GM19468 (cell line): ENCODE measurements around the gene CIAO2A.
"Not testable (repeated sequence)": the region's sequence is repeated elsewhere in the genome, so short reads cannot be mapped to it uniquely, and the experiment has no call there.

ENCODE experiments used
- ATAC-seq: cut with Tn5 transposase; IDR thresholded peaks from one replicate; pipeline ENCODE4 v1.9.1; 2021; ENCODE audit warnings: mild to moderate bottlenecking, moderate library complexity, moderate number of reproducible peaks; ENCODE audit not compliant: unreplicated experiment; ENCODE audit errors: extremely low read depth

Gene CIAO2A

DNA sequence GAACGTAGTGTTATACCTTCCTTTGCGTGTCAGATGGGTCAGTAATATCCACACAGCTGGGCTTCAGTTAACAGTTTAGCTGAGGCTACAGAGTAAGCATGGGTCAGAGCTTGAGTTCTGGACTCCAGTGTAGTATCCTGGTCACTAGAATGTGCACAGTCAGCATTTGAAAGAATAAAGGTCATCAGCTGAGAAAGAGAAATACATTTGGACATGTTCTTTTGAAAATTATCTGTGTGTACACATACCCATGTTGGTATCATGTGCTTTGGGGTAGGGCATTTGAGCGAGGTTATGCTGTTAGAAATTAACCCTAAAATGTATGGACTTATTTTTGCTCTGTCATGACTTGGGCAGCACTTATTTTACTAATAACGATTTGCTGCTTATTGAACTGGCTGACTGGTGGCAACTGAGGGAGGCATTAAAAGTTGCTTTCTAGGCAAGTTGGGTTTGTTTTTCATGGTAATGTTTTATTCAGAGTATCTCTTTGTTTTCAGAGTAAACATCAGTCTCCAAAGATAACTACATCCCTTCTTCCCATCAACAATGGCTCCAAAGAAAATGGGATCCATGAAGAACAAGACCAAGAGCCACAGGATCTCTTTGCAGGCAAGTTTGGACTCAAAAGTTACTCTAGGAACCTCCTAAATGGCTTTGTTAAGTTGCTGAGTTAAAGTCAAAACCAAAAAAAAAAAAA lies 18.6 kb upstream of the CIAO2A start:
- ATAC-seq = no peak

DNA sequence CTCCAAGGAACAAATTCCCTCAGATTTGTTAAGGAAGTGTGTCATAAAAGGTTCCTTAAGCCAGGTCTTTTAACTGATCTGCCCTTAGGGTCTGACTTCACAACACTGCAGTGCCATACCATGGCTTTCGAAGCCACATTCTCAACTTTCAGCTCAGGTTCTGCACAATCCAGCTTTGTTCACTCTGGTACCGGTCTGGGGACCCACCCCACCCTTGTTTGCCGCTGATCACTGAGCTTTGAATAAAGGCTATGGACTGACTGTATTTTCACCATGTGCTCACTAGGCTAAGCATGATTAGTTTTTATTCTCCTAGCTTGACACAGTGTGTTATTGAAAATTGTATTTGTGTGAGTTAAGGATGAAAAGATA lies 18.0 kb upstream of the CIAO2A start:
- no peak for ATAC-seq

DNA sequence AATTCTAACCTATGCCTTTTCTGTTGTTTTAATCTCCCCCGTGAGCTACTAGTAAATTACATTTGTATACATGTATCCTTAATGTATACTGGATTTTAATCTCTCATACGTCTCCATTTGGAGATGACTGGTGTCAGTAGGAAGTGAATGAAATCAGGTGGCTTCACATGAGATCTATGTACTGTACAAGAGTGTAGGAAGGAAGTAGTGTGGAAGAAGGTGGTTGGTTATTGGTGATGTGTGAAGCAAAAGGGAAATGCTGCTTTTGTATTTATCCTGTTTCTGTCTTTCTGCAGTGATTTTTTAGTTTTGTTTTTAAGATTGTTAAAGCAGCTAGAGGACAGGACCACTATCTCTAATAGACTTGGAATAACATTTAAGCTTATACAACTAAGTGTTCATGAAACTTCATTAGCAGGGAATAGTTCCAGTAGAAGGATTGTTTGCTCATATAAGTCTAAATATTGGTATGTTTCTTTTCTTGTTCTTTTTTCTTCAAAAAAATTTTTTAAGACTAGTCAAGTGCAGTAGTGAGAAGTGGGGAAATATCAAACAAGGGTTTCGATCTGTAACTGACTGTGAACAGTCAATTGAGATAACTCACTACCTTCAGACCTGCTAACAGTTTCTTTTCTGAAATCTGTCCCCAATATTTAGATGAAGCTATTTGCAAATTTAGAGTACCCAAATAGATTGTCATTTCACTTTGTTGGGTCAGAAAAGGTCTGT lies 17.5 kb upstream of the CIAO2A start:
- ATAC-seq = no peak

DNA sequence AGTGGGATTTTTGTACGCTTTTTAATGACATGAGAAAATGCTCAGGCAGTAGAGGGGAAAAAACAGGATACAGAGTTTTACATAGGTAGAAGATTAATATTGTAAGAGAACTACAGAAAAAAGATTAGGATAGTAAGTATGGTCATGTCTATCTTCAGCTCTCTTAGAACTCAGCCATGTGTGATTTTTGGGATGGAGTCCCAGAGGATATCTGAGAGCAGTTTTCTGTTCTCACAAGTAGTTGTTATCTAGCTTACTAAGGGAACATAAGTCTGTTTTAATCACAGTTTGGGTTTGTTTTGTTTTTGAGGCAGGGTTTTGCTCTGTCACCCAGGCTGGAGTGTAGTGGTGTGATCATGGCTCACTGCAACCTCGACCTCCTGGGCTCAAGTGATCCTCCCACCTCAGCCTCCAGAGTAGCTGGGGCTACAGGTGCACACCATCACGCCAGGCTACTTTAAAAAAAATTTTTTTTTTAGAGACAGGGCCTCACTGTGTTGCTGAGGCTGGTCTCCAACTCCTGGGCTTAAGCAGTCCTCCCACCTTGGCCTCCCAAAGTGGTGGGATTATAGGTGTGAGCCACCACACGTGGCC lies 16.6 kb upstream of the CIAO2A start:
- ATAC-seq = not testable (repeated sequence)

DNA sequence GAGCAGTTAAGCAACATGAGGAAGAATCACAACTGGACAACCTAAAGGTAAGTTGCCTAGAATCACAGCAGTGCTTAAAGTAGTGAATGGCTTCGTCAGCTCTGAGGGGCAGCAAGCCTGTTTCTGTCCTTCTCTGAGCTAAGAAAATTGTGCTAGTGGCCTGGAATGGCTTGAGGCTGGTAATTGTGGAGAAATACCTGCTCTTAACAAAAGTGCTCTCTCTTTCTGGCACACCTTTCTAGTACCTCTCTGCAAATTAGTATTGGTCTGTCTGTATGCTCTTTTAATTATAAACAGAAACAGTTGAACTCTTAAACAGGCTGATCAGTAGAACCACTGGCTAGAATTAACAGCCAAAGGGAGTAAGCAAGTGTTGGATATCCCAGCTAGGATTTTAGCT lies 13.7 kb upstream of the CIAO2A start:
- no peak for ATAC-seq

DNA sequence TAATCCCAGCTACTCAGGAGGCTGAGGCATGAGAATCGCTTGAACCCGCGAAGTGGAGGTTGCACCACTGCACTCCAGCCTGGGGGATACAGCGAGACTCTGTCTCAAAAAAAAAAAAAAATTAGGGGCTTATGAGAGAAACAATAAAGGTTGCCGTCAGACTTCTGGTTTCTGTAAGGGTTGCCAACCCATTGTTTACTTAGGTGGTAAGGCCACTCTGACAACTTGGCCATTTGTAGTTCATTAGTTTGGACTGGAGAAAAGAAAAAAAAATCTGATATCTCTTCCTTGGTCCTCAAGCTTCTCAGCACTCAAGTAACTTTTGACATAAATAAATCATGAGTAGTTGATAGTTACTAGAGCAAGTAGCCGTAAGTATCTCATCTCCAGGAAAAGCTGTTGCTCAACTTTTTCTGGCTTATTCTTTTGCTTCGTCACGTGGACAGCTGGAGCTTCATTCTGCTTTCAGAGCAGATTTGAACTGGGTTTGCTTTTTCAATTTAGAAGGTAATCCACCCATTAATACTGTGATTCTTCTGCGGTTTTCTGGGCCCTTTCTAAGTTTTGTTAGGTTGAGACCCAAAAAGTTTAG lies 11.6 kb upstream of the CIAO2A start:
- ATAC-seq = no peak

DNA sequence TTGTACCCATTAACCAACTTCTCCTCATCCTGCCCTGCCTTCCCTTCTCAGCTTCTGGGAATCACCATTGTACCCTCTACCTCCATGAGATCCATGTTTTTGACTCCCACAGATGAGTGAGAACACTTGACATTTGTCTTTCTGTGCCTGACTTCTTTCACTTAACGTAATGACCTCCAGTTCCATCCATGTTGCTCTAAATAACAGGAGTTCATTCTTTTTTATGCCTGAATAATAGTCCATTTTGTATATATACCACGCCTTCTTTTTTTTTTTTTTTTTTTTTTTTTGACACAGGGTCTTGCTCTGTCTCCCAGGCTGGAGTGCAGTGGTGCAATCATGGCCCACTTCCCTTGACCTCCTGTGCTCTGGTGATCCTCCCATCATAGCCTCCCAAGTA lies 8.9 kb upstream of the CIAO2A start:
- ATAC-seq = no peak

DNA sequence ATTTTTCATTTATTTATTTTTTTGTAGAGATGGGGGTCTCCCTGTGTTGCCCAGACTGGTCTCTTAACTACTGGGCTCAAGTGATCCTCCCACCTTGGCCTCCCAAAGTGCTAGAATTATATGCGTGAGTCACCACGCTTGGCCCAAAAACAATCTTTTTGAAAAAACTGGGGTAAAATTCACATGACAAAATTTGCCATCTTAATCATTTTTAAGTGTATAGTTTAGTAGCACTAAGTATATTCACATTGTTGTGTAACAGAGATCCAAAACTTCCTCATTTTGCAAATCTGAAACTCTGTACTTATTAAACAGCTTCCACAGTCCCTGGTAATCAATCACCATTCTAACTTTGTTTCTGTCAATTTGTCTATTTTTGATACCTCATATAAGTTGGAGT lies 7.3 kb upstream of the CIAO2A start:
- ATAC-seq = no peak

DNA sequence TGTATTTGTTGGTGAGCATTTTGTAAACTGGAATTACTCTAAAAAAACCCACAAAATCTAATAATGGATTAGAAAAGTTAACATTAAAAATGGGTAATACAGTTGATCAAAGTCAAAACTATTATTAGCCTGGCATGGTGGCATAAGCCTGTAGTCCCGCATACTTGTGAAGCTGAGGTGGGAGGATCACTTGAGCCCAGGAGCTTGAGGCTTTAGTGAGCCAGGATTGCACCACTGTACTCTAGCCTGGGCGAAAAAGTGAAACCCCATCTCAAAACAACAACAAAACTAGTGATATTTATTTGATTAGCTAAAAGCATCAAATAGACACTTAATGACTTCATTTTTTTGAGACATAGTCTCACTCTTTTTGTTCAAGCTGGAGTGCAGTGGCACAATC lies 5.7 kb upstream of the CIAO2A start:
- ATAC-seq = no peak

DNA sequence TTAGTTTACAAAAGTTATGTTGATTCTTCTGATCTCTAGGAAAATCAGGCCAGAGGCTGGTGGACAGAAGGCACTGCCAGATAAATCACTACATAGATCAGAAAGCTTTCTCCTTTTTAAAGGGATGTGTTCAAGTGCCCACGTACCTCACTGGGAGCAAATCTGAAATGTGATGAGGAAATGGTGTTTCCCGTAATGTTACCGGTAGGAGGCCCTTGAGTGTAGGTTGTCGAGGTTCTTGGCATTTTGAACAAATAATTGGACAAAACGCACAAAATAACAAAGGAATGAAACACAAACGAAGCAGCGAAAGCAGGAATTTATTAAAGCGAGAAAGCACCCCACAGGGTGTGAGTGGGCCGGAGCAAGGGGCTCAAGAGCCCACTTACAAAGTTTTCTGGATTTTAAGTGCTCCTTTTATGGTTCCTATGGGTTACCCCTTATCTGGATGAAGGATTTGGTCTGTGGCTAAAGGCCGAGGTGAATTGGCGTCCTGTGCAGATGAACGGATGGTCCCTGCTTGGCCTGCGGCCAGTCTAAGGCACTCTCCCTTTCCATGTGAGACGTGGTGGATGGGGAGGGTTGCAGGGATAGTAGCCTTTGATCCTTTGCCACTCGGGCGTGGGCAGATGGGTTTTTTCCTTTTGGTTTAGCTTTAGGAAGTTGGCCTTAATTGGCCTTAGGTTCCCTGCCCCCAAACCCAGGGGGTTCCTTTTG lies 3.2 kb upstream of the CIAO2A start:
- no peak for ATAC-seq

DNA sequence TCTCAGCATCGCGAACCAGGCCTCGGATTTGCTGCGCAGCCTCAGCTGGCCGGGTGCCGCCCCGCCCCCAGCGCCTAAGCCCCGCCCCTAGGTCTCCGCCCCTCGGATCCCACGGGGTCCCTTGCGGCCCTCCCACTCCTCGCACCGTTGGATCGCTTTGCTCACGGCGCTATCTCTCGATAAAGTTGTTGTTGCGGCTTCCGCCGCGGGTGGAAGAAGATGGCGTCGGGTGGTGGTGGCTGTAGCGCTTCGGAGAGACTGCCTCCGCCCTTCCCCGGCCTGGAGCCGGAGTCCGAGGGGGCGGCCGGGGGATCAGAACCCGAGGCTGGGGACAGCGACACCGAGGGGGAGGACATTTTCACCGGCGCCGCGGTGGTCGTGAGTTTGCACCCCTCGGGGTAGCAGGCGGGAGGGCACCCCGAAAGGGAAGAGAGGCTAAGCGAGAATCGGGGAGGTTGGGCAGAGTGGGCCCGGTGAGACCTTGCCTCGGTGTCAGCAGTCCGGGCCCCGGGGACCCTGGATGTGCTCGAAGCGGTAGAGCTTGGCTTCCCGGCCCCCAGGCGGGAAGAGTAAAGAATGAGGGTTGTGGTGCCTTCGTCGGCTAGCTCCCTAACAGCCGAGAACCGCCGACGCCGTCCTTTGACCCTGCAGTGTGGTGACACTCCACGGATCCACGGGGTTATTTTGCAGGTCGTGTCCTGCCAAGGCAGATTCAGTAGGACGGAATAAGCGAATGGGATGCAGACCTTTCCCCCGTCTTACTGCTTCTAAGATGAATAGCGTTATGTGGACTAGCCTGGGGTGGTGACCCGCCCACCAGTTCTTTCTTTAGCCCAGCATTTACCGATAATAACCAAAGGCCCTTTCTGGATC lies 2.4 kb upstream of the CIAO2A start, which contains the start of gene SNX1:
SNX1 (plus strand) TSS at position 188 of the 873 bp plus-strand sequence; CDS start at position 220, 32 bp downstream.
- ATAC-seq = no peak

DNA sequence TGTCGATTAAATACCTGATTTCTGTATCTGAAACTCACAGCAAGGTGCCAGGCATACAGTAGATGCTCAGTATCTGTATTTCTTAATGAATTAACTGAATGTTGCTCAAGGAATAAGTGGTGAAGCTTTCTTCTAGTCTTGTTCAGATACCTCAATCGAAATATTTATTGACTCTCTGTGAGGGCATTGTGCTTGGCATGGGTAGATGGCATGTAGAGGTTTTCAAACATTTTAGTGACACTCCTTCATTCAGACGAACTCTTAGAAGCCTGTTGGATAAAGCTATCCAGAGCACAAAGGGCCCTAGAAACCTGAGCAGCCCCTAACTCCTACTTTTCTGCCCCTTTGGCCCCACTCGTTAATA lies 1.8 kb upstream of the CIAO2A start:
- no peak for ATAC-seq

DNA sequence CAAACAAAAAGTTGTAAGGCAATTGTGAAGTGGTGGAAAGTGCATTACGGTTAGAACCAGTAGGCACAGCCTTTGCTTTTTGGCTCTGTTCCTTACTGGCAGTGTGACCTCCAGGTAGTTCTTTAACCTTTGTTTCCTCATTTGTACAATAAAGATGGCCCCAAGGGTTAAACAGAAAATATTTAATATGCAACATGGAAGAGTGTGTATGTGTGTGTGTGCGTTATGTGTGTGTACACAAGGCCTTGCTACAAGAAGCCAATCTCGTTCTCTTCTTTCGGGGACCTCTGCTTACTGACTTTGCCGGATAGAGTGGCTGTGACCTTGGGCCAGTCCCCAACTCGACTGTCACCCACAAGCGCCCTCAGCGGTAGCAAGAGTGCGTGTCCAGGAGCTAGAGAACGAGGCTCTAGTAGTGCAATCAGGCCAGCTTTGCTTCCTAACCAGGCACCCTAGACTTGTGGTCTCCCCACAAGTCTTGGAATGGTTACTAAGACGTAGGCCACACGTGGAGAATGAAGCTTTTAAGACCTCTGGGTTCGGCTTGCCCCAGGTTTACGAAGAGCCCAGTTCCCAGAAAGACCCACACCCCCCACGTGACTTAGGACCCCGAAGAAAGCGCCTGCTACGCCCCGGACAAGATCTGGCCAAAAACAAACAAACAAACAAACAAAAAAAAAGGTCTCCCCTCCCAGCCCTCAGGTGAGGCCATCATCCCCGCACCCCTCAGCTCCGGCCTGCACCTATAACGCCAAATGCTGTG lies 593 bp downstream of the CIAO2A start:
- peak; percentile 19 for ATAC-seq

DNA sequence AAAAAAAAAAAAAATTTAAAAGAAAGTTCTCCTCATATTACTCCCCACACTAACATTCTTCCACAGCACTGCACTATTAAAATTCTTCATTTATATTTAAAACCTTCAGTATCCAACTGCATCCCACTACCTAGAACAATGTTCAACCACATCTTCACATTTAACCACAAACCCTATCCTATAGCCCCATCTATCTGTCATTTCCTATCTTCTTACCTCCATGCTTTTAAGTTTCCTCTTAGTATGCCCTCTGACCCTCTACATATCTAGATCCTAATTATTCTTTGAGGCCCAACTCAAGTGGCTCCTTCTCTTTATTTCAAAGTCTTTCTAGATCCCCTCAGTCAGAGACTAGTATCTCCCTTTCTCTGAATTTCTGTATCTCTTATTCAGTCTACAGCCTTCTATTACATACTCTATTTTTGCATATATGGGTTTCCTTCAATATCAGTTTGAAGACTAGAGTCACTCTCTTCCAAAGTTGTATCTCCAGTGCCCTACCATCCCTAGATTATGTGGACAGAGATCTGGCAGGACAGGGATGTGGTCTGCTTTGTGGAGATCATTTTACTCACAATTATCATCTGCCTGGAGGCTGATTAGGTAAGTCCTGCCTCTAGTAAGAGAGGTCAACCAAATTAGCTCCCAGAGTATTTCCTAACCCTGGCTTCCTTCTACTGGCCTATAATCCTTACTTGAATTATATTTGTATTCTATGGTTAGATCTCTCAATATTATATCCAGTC lies 1.4 kb downstream of the CIAO2A start:
- ATAC-seq = no peak

DNA sequence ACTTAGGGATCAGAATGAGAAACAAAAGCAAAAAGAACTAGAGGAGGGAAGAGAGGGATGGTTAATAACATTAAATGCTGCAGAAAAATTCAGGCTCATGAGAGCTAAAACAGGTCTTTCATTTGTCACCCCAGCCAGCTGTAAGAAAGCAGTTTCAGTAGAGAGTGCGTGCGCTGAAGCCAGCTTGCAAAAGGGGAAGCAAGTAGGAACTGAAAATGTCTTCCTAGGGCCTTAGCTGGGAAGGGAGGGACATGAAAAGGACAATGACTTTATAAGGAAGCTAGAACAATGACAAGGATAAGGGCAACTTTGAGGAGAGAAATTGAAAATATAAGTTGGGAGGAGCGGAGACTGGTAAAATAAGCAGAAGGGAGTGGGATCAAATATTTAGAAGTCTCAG lies 3.1 kb downstream of the CIAO2A start:
- ATAC-seq = no peak

DNA sequence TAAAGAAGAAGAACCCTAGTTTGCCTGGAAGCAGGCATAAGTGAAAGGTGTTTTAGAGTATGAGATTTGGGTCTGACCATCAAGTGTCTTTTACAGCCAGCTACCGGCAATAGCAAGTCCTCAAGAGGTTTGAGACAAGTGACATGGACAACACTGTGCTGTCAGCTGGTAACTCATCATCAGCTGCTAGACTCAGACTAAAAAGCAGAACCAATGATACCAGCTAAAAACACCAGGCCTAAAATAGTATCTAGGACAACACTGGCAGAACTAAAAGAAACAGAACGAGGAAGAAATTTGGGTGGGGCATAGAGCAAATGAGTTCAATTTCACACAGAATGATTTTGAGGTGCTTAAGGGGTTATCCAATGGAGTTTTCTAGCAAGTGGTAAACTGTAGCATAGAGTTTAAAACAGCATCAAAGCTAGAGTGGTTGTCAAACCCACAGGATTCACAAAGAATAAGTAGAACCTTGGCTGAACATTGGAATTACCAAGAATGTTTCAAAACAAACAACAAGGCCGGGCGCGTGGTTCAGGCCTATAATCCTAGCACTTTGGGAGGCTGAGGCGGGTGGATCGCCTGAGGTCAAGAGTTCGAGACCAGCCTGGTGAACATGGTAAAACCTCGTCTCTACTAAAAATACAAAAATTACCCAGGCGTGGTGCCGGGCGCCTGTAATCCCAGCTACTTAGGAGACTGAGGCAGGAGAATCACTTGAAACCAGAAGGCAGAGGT lies 3.9 kb downstream of the CIAO2A start:
- ATAC-seq = no peak

DNA sequence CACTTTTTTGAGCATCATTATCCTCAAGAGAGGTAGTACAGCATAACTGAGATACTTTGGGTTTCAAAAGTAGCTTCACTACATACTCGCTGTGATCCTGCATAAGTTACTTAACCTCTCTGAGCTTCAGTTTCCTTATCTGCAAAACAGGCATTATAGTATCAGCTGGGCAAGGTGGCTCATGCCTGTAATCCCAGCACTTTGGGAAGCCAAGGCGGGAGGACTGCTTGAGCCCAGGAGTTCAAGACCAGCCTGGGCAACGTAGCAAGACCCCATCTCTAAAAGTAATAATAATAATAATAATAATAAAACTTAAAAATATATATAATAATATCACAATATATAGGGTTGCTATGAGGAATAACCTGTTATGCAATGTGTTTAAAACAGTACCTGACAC lies 10.9 kb downstream of the CIAO2A start:
- no peak for ATAC-seq

DNA sequence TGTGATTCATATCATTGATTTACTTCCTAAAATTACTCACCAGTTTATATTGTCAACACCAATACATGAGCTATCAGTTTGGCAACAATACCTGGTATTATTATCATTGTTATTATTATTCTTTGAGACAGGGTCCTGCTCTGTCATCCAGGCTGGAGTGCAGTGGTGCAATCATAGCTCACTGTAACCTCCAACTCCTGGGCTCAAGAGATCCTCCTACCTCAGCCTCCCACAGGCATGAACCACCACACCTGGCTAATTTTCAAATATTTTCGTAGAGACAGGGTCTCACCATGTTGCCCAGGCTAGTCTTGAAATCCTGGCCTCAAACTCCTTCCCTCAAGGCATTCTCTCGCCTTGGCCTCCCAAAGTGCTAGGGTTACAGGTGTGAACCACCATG lies 20.1 kb downstream of the CIAO2A start:
- not testable (repeated sequence) for ATAC-seq
